CD4-positive, CD25-positive, alpha-beta regulatory T cell (primary cell): Measurements from ENCODE around the gene TTC4. TPM values are rescaled to one million over a fixed set of nuclear protein-coding genes. Genes with fewer than 3 reads are reported as not detected.
A peak's percentile ranks its signal among the peaks of the same experiment; 100 is the strongest.
"Not testable (repeated sequence)": the region's sequence is repeated elsewhere in the genome, so short reads cannot be mapped to it uniquely, and the experiment has no call there.

Experiments used
- ATAC-seq, 2 donors: fragments of 150-1000 bp; cut with Tn5 transposase; one replicate each; pipeline ENCODE4 v1.10.0; 2021; ENCODE audit warnings: low read depth in 2 of 2, moderate number of reproducible peaks in 2 of 2, moderate library complexity in 1 of 2
- DNase-seq, 3 donors: peaks; one replicate each; pipeline versions ENCODE4 v3.0.0 to v3.0.0-alpha.2; 2012 to 2022; ENCODE audit warnings: mixed read lengths in 1 of 3
- H3K27ac ChIP-seq: one replicate; pipeline ENCODE4 v1.7.0; 2013; ENCODE audit warnings: mild to moderate bottlenecking, low read length; ENCODE audit not compliant: insufficient read depth, poor library complexity, severe bottlenecking
- H3K27me3 ChIP-seq: one replicate; pipeline ENCODE4 v1.7.0; 2013; ENCODE audit warnings: low read length; ENCODE audit not compliant: control insufficient read depth, insufficient read depth
- H3K36me3 ChIP-seq: one replicate; pipeline ENCODE4 v1.7.0; 2013; ENCODE audit warnings: mild to moderate bottlenecking, low read length, moderate library complexity; ENCODE audit not compliant: control insufficient read depth, insufficient read depth
- H3K4me1 ChIP-seq: 2 replicates; pipeline ENCODE4 v1.7.0; 2013; ENCODE audit warnings: mild to moderate bottlenecking, low read length; ENCODE audit not compliant: insufficient read depth, control insufficient read depth, poor library complexity, severe bottlenecking
- H3K4me3 ChIP-seq: one replicate; pipeline ENCODE4 v1.7.0; 2013; ENCODE audit warnings: low read depth, mild to moderate bottlenecking, low read length, moderate library complexity
- H3K9me3 ChIP-seq, 2 experiments: 1 replicate in 1 of 2; 2 replicates in 1 of 2; pipeline ENCODE4 v1.7.0; 2013; ENCODE audit warnings: low read length in 2 of 2, mild to moderate bottlenecking in 1 of 2, moderate library complexity in 1 of 2; ENCODE audit not compliant: control insufficient read depth in 2 of 2
- H3K27ac Mint-ChIP-seq, 3 donors: one replicate each; pipeline ENCODE4 v1.8.0; 2020 to 2022; ENCODE audit warnings: mild to moderate bottlenecking in 3 of 3, mixed read lengths in 3 of 3, moderate library complexity in 2 of 3
- H3K27me3 Mint-ChIP-seq: one replicate; pipeline ENCODE4 v1.8.0; 2022; ENCODE audit warnings: mild to moderate bottlenecking, mixed read lengths
- H3K36me3 Mint-ChIP-seq: one replicate; pipeline ENCODE4 v1.8.0; 2020; ENCODE audit warnings: mixed read lengths
- H3K4me1 Mint-ChIP-seq, 4 donors: one replicate each; pipeline ENCODE4 v1.8.0; 2020 to 2022; ENCODE audit warnings: mixed read lengths in 4 of 4, mild to moderate bottlenecking in 1 of 4
- H3K4me3 Mint-ChIP-seq, 4 donors: one replicate each; pipeline ENCODE4 v1.8.0; 2020 to 2022; ENCODE audit warnings: mild to moderate bottlenecking in 4 of 4, mixed read lengths in 4 of 4, moderate library complexity in 3 of 4
- H3K9me3 Mint-ChIP-seq, 7 donors: one replicate each; pipeline ENCODE4 v1.8.0; 2020 to 2022; ENCODE audit warnings: mixed read lengths in 7 of 7, mild to moderate bottlenecking in 3 of 7, moderate library complexity in 2 of 7
- polyA plus RNA-seq, 4 donors: library from polyadenylated mRNA; unstranded; fragments of 300-500 nt; fragmentation: Illumina TruSeq; gene quantifications; one replicate each; pipeline ENCODE4 v1.2.3, GENCODE V29; 2021
- total RNA-seq: library from RNA; stranded (reverse); gene quantifications from one replicate; pipeline ENCODE4 v1.2.3, GENCODE V29; 2022

TTC4 gene
- total and polyA plus RNA-seq, 5 donors from 2014 or later = 7.7 to 27.1 (median 20.9) TPM

DNA sequence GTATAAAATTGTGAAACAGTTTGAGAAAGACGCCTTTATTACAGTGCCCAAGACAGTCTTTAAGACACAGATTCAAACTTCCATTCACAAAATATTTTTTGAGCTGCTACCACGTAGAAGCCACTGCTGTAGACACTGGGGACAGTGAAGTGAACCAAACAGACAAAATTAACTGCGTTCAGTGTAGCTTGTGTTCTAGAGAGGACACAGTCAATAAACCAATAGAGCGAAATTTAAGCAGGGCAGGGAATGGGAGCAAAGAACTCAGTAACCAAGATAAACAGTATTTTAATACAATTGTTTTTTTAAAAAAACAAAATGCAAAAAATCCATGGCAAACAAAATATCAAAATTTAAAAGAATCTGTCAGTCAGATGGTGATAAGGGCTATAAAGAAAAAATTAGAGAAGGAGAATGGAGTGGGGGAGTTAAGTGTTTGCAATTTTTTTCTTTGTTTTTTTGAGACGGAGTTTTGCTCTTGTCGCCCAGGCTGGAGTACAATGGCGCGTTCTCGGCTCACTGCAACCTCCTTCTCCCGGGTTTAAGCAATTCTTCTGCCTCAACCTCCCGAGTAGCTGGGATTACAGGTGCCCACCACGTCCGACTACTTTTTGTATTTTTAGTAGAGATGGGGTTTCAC, 49.4 kb downstream of the TTC4 start:
- Mint-ChIP-seq H3K27me3 (no peaks in the 10 kb centered on the region), H3K4me1 (peaks cover 7 to 38% (median 22%) of the 10 kb centered on the region in 4 donors), H3K4me3 (peak overlapping the region; percentile 87 to 97 (median 94)), H3K36me3 (no peaks in the 10 kb centered on the region), H3K9me3 (no peaks in the 10 kb centered on the region), H3K27ac (peak overlapping the region; percentile 55 to 89 (median 77))
- Histone ChIP-seq H3K27ac (peak overlapping the region; percentile 74), H3K9me3 (no peaks in the 10 kb centered on the region), H3K36me3 (no peaks in the 10 kb centered on the region), H3K4me1 (peaks cover 11% of the 10 kb centered on the region), H3K27me3 (no peaks in the 10 kb centered on the region), H3K4me3 (peak overlapping the region; percentile 96)
- peak; percentile 4 to 14 for ATAC-seq
- DNase-seq = no peak

GRCh38 chr1:54766726-54767125, 51.1 kb downstream of the TTC4 start:
- no peaks in the 10 kb centered on the region for H3K9me3 ChIP-seq
- no peaks in the 10 kb centered on the region for H3K27me3 ChIP-seq
- no peak for DNase-seq
- no peaks in the 10 kb centered on the region for H3K36me3 ChIP-seq
- Mint-ChIP-seq H3K36me3 (no peaks in the 10 kb centered on the region), H3K27ac (no peak overlapping the region), H3K27me3 (no peaks in the 10 kb centered on the region), H3K9me3 (no peaks in the 10 kb centered on the region), H3K4me1 (peaks cover 7 to 30% (median 16%) of the 10 kb centered on the region in 4 donors), H3K4me3 (peak overlapping the region; percentile 6 to 55 (median 32))
- ATAC-seq = no peak
- no peak overlapping the region for H3K4me3 ChIP-seq
- peaks cover 11% of the 10 kb centered on the region for H3K4me1 ChIP-seq
- no peak overlapping the region for H3K27ac ChIP-seq

- Mint-ChIP-seq H3K27me3 (no peaks in the 10 kb centered on the region), H3K9me3 (no peaks in the 10 kb centered on the region), H3K4me3 (no peak overlapping the region), H3K36me3 (no peaks in the 10 kb centered on the region), H3K27ac (no peak overlapping the region), H3K4me1 (peaks cover 7 to 27% (median 16%) of the 10 kb centered on the region in 4 donors)
- Histone ChIP-seq H3K27me3 (no peaks in the 10 kb centered on the region), H3K9me3 (no peaks in the 10 kb centered on the region), H3K4me3 (no peak overlapping the region), H3K36me3 (no peaks in the 10 kb centered on the region), H3K27ac (no peak overlapping the region), H3K4me1 (peaks cover 11% of the 10 kb centered on the region)
- ATAC-seq = no peak
- no peak for DNase-seq
Measured at GRCh38 chr1:54767526-54767925, 51.9 kb downstream of the TTC4 start.

DNA sequence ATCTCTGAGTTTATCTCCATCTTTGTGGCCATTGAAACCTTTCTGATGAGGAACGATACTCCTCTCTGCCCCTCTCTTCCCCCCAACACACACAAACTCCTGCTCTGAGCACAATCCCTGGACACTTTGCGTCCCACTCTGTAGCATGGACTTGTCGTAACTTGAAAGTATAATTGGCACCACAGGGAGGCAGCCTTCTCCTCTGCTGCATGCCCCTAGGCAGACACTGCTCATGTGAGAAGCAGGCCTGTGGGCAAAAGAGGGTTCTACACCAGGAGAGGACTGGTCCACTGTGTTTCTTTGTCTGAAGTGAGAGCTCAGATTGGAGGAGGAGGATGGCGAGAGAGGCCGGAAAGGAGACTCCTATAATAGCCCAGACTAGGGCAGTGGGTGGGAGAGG, 52.4 kb downstream of the TTC4 start:
- Histone ChIP-seq H3K36me3 (no peaks in the 10 kb centered on the region), H3K4me1 (peaks cover 11% of the 10 kb centered on the region), H3K9me3 (no peaks in the 10 kb centered on the region), H3K4me3 (no peak overlapping the region), H3K27ac (no peak overlapping the region), H3K27me3 (no peaks in the 10 kb centered on the region)
- no peak for ATAC-seq
- Mint-ChIP-seq H3K27me3 (no peaks in the 10 kb centered on the region), H3K4me1 (peaks cover 7 to 21% (median 13%) of the 10 kb centered on the region in 4 donors), H3K36me3 (no peaks in the 10 kb centered on the region), H3K9me3 (no peaks in the 10 kb centered on the region), H3K4me3 (no peak overlapping the region), H3K27ac (no peak overlapping the region)
- DNase-seq = peak in 1 of 3 donors; percentile 14

DNA sequence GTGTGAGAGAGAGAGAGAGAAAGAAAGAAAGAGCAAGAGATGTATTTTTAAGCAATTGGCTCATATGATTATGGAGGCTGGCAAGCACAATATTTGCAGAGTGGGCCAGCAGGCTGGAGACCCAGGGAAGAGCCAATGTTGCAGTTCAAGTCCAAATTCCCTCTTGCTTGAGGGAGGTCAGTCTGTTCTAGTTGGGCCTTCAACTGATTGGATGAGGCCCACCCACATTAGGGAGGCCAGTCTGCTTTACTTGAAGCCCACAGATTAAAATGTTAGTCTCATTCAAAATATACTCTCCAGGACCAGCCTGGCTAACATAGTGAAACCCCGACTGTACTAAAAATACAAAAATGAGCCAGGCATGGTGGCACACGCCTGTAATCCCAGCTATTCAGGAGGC, 57.3 kb downstream of the TTC4 start:
- Histone ChIP-seq H3K4me1 (no peaks in the 10 kb centered on the region), H3K9me3 (no peaks in the 10 kb centered on the region), H3K36me3 (no peaks in the 10 kb centered on the region), H3K4me3 (no peak overlapping the region), H3K27me3 (no peaks in the 10 kb centered on the region), H3K27ac (no peak overlapping the region)
- no peak overlapping the region for H3K4me3 Mint-ChIP-seq
- no peaks in the 10 kb centered on the region for H3K27me3 Mint-ChIP-seq
- H3K4me1 Mint-ChIP-seq = no peaks in the 10 kb centered on the region
- ATAC-seq (no peak), DNase-seq (no peak)
- no peaks in the 10 kb centered on the region for H3K36me3 Mint-ChIP-seq
- no peak overlapping the region for H3K27ac Mint-ChIP-seq
- H3K9me3 Mint-ChIP-seq = no peaks in the 10 kb centered on the region

GRCh38 chr1:54774820-54775498, 59.3 kb downstream of the TTC4 start:
- H3K4me1 ChIP-seq = no peaks in the 10 kb centered on the region
- H3K27me3 ChIP-seq = no peaks in the 10 kb centered on the region
- Mint-ChIP-seq H3K4me3 (no peak overlapping the region), H3K27ac (peak overlapping the region in 1 of 3 donors; percentile 26), H3K36me3 (peaks cover 9% of the 10 kb centered on the region), H3K27me3 (no peaks in the 10 kb centered on the region), H3K4me1 (no peaks in the 10 kb centered on the region), H3K9me3 (no peaks in the 10 kb centered on the region)
- no peak overlapping the region for H3K27ac ChIP-seq
- no peaks in the 10 kb centered on the region for H3K9me3 ChIP-seq
- H3K36me3 ChIP-seq = peaks cover 5% of the 10 kb centered on the region
- peak in 1 of 3 donors; percentile 13 for DNase-seq
- H3K4me3 ChIP-seq = no peak overlapping the region
- ATAC-seq = no peak

DNA sequence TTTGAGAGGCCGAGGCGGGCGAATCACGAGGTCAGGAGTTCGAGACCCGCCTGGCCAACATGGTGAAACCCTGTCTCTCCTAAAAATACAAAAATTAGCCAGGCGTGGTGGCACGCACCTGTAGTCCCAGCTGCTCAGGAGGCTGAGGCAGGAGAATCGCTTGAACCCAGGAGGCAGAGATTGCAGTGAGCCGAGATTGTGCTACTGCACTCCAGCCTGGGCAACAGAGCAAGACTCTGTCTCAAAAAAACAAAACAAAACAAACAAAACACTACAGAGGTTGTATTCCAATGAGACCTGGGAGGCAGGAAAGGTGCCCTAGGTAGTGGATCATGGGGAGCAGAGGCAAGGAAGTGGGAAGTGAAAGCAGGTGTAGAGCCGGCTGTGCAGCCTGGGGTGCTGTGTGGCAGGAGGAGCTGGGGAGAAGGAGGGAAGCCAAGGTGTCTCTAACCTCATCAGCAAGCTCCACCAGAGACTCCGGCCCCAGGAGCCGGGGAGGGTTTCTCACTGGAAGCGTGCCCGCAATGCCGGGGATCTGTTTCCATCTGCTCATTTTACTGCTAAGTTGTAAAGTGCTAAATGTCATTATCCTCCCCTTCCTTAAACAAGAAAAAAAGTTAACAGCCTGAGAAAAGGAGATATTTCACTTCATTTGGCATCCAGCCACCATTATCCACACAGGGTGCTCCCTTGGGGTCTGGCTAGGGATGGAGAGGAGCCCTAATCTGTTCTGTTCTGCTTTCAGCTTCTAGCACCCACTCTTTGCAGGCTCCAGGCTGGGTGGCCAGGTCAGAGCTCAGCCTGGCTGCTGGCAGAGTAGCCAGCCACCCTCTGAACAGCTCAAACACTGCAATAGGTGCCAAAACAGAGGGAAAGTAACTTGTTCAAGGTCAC, 60.4 kb downstream of the TTC4 start:
- not testable (repeated sequence) for DNase-seq, H3K9me3 Mint-ChIP-seq, H3K27ac ChIP-seq, H3K27me3 Mint-ChIP-seq, H3K36me3 Mint-ChIP-seq, H3K36me3 ChIP-seq, H3K4me3 ChIP-seq, H3K4me1 ChIP-seq, H3K4me3 Mint-ChIP-seq, H3K27me3 ChIP-seq, ATAC-seq, H3K4me1 Mint-ChIP-seq, H3K9me3 ChIP-seq
- H3K27ac Mint-ChIP-seq = peak overlapping the region in 1 of 3 donors; percentile 39
